ENCODE data around the gene MMP21.

Gene MMP21

DNA sequence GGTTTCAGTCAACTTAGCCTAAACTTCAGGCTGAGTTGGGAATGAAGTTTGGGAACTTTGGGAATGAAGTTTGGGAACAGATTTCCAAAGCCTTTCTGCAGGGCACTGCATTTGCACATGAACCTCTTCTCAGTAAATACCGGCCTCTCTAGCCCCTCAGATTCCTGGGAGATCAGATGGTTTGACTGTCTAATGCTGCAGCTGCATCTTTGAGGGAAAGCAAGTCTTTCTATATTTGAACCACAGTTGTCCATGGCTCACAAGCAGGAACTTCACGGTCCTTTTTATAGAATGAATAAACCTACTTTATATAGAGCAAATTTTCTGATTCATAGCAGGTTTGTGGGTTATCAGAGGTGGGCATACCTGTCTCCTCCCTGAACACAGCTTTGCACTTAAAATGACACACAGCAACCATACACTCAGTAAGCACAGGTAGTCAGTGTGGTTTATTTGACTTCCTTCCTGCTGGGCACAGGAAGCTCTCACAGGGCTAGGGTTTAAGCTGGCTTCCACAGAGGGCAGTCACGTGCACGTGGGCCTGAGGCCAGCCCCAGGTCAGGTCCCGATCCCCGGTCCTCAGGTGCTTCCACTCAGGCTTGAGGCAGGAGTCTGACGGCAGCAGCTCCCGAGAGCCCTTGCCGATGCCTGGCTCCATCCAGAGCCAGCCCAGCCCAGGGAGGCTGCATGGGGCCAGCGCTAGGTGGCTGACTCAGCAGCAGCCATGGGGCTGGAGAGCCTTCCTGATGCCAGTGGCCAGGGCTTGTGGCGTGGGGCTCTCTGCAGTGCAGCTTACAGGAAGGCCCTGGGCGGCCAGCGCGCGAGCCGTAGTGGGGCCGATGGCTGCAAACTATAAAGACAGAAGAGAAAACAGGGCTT is 12.8 kb upstream of the MMP21 start:
- no peak for DNase-seq

DNA sequence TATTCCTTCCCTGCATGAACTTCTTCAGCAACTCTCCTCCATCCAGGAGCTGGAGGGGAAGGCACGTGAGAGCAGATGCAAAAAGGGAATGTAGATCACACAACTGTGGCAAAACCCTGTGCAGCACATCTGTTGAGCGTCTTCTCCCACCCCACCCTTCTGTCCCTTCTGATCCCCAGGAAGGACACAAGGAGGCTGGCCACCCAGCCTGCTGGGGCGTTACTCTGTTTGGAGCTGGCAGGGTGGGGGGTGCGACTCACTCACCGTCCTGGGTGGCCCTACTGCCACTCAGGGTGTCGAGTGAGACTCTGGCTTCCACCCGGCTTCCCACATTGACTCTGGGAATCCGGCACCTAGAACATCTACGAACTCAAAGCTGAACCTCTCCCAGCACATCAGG is 10.2 kb upstream of the MMP21 start:
- no peak for DNase-seq

DNA sequence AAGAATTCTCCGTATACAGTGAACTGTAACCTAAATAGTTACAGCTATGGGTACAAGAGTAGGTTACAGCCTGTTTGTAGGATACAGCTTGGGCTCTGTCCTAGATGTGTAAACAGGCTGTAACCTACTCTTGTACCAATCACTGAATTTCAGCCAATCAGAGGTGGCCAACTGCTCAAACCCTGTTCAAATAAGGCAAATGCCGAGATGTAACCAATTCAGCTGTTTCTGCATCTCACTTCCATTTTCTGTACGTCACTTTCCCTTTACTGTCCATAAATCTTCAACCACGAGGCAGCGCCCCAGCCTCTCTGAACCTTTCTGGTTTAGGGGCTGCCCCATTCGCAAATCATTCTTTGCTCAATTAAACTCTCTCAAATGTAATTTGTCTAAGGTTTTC is 8.3 kb upstream of the MMP21 start:
- no peak for DNase-seq

- DNase-seq = no peak
These were observed 7.8 kb upstream of the MMP21 start for GRCh38 chr10:125783408-125783807.

GRCh38 chr10:125782616-125783015 is 7.0 kb upstream of the MMP21 start:
- DNase-seq = no peak

DNA sequence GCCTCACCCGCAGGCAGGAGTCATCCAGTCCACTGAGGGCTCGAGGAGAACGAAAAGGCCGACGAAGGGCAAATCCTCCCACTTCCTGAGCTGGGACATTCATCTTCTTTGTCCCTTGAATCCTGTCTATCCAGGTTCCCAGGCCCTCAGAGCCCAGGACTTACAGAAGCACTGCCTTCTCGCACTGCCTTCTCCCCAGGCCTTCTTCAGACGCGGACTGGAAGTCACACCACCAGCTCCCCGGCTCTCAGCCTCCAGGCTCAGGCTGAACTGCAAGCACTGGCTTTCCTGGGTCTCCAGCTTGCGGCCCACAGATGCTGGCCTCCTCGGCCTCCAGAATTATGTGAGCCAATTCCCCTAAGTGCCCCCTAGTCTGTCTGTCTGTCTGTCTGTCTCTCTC is 6.4 kb upstream of the MMP21 start:
- DNase-seq = no peak

DNA sequence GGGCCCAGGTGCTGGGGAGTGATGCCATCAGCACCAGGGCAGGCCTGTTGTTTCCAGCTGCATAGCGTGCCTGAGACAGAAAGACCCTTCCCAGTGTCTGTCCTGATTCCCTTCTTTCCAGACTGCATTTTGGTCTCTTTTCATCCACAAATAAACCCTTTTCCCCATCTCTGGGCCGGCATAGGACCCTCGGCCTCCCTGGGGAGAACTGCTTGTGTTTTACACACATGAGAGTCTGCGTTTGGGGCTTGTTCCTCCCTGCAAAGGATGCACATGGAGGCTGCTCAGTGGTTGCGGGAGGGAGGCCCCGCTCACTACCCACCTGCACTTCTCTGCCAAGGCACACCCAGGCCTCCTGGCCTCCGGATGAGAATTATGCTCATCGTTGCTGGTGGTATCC is 5.8 kb upstream of the MMP21 start:
- no peak for DNase-seq

DNA sequence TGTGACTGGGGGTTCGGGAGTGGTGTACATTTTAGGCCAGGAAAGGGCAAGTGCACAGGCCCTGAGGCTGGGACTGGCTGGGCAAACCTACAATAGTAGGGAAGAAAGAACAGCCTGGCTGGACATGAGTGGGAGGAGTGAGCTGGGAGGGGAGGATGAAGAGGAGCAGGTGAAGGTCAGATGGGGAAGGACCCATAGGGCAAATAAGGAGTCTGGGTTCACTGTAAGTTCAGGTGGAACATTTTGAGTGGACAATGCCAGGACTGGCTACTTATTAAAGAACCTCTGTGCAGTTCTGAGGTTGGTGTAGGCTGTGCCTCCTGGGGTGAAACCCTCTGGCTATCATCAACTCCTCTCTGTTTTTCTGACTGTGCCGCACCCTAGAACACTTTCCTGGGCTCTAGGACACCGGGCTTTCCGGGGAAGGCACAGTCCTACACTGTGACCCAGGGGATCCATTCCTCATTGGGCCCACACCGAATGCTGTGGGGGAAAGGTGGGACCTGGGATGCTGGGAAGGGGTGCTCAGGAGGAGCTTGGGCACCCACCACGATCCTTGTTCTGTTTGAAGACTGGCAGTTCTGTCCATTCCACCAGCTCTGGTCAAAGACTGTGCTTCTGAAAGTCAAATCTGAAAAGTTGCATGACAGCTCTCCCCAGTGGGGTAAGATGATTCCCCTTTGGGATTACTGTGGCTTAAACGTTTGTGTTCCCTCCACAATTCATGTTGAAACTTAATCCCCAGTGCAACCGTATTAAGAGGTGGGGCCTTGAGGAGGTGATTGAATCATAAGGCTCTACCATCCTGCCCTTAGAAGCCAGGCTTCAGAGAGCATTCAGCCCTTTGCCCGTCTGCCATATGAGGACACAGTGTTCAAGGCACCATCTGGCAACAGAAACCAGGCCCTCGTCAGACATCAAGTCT is 4.0 kb upstream of the MMP21 start:
- DNase-seq = no peak

- no peak for DNase-seq
These were observed 2.9 kb upstream of the MMP21 start for GRCh38 chr10:125778556-125778955.

DNA sequence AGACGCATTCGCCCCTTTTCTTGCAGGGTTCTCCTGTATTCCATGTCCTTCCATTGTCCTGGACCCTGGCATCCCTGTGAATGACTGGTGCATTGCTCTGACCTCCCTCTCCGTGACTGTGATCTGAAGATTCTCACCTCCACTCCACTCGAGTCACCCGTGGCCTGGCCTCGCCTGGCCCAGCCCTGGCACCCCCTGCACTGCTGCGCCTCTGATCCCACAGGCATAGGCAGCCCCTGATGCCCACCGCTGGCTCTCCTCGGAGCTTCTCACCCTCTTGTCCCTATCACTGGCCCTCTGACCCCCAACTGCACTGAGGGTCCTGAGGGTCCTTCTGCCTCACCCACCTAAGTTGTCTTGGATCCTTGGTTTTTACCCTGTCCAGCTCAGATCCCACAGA is 2.2 kb upstream of the MMP21 start:
- DNase-seq = no peak

GRCh38 chr10:125774581-125775191 is 935 bp downstream of the MMP21 start:
- no peak for DNase-seq

DNA sequence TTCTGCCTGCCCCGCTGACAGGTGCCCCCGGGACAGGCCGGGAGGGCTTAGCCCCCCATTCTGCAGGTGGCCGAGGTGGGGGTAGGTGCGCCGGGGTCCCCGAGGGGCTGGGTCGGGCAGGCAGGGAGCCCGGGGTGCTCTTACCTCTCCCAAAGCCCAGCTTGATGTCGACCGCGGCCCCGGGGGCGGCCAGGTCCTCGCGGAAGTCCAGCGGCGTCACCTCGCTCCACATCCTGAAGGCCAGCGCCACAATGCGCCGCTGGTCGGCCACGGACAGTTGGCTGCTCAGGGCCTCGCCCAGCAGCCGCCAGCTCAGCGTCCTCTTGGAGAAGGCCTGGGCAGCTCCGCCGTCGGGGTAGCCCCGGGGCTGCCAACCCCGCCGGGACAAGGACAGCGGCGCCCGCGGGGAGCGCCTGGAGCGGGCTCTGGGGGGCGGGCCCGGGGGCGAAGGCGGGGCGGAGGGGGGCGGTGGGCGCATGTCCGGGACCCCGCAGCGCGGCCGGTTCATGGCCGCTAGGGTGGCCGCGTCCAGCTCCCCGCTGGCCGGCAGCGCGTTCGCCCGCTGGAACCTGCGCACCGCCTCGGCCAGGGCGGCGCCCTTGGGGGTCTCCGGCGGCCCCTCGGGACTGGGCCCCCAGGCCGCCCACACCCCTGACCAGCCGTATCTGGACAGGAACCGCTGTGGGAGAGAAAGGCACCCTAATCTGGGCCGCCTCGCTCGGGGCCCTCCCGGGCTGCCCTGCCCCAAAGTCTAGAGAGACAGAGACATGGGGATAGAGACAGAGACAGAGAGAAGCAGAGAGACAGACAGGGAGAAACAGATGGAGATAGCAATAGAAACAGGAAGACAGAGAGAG is 1.7 kb downstream of the MMP21 start:
- no peak for DNase-seq

DNA sequence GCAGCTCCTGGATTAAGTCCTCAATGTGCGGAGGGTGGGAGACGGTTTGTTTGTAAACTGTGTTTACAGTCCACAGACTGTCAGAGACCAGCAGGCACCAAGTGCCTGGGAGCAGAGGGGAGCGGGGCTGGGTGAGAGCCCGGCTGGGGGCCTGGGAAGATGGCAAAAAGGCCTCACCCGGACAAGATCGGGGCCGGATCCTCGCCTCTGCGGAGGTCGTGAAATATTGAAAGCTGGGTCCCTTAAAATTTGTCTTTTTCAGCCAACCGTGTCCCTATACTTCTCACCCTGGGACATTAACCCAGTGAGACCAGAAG is 2.8 kb downstream of the MMP21 start:
- no peak for DNase-seq

DNA sequence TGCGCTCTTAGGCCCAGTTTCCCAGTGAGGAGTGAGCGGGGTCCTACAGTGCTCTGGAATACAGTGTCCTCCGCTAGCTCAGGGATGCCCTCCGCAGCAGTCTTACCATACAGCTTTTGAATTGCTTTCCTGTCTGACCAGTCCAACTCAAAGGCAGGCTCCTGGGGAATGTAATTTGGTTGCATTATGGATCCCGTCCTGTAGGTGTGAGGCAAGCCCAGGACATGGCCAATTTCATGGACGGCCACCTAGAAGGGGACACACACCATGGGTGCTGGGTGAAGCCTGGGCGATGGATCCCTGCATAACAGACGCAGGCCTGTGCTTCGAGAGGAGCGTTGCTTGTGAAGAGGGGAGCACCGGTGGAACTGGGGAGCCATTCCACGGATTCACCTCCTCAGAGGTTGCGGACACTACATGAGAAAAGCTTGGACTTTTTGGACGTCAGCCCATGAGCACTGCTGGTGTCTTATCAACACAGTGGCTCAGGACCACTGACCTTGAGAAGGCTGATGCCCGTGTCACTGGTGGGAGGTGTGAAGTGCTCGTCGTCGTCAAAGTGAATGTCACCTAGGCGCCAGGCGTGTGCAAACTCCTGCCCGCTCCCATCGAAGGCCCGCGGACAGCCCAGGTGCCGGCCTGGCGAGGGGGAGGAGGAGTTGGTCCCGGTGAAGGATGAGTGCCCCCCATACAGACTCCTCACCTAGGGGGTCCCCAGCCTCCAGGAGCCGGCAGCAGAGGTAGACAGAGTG is 3.3 kb downstream of the MMP21 start:
- no peak for DNase-seq

- no peak for DNase-seq
These were observed 4.8 kb downstream of the MMP21 start for GRCh38 chr10:125770844-125771243.

- no peak for DNase-seq
These were observed 6.4 kb downstream of the MMP21 start for GRCh38 chr10:125769175-125769574.

- no peak for DNase-seq
These were observed 7.3 kb downstream of the MMP21 start for GRCh38 chr10:125768219-125768855.

DNA sequence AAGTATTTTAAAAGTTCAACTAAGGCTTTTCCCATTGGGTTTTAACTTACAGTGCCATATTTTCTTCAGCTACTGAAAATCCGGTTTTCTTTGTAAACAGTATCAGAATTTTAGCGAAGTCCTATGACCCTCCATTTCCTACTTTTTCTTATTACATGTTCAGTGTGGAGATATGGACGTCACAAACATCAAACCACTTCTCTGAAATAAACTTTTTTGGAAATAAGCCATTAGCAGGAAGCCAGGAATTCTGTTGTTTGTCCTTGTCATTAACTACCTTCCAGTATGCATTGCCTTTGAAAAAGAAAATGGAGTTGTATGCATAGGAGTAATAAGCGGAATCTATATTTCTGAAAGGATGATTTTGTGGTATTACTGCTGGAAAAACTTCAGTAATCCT is 9.1 kb downstream of the MMP21 start:
- no peak for DNase-seq

GRCh38 chr10:125765835-125766234 is 9.8 kb downstream of the MMP21 start:
- DNase-seq = no peak

- no peak for DNase-seq
These were observed 12.7 kb downstream of the MMP21 start for GRCh38 chr10:125762692-125763648.

Measured in SIG-M5 (cell line).